H1 (cell line): ENCODE results near the gene DHCR7. TPM values are rescaled to one million over a fixed set of nuclear protein-coding genes. Genes with fewer than 3 reads are reported as not detected.

Experiments
- CTCF ChIA-PET: fragments of 300-600 bp; sonication (Branson Sonifier 250); formaldehyde crosslinking; loops from one replicate; lab custom pipeline; 2021; ENCODE audit not compliant: partially characterized antibody; lab: Charles Lee
- POLR2A ChIA-PET: fragments of 300-600 bp; sonication (Branson Sonifier 250); formaldehyde crosslinking; loops from one replicate; lab custom pipeline; 2021; ENCODE audit warnings: inconsistent platforms; ENCODE audit not compliant: partially characterized antibody; lab: Charles Lee
- DNase-seq, 2 experiments: peaks; one replicate each; pipeline versions ENCODE4 v3.0.0 to v3.0.0-alpha.2; 2010 to 2022; ENCODE audit warnings: low spot score in 2 of 2, low read depth in 1 of 2, mixed read lengths in 1 of 2
- FAIRE-seq: peaks from 2 replicates; lab custom pipeline; 2011; peaks lifted over from hg19 to GRCh38; lab: Jason Lieb, UNC
- H2AFZ ChIP-seq: 2 replicates; pipeline ENCODE4 v1.8.1; 2012; ENCODE audit warnings: low read length, inconsistent platforms
- H2AK5ac ChIP-seq: 2 replicates; pipeline ENCODE4 v1.6.1; 2013; ENCODE audit warnings: low read depth, low read length
- H2BK120ac ChIP-seq: replicated peaks from 2 replicates; pipeline ENCODE3; 2013; ENCODE audit warnings: low read depth, low read length, inconsistent platforms
- H2BK12ac ChIP-seq: 2 replicates; pipeline ENCODE4 v1.6.1; 2013; ENCODE audit warnings: low read depth, low read length
- H2BK15ac ChIP-seq: 2 replicates; pipeline ENCODE4 v1.6.1; 2013; ENCODE audit warnings: low read length
- H2BK20ac ChIP-seq: 2 replicates; pipeline ENCODE4 v1.6.1; 2013; ENCODE audit warnings: low read length
- H2BK5ac ChIP-seq: 2 replicates; pipeline ENCODE4 v1.6.1; 2013; ENCODE audit warnings: low read depth, low read length
- H3K14ac ChIP-seq: 2 replicates; pipeline ENCODE4 v1.6.1; 2013; ENCODE audit warnings: inconsistent platforms; ENCODE audit not compliant: insufficient read length
- H3K18ac ChIP-seq: 2 replicates; pipeline ENCODE4 v1.6.1; 2013; ENCODE audit warnings: low read length; ENCODE audit errors: extremely low read depth
- H3K23ac ChIP-seq: 2 replicates; pipeline ENCODE4 v1.6.1; 2013; ENCODE audit warnings: inconsistent platforms; ENCODE audit not compliant: insufficient read length
- H3K23me2 ChIP-seq: 2 replicates; pipeline ENCODE4 v1.6.1; 2013; ENCODE audit warnings: low read depth, low read length
- H3K27ac ChIP-seq: 2 replicates; pipeline ENCODE4 v1.6.1; 2011; ENCODE audit warnings: low read depth, low read length, inconsistent platforms
- H3K27me3 ChIP-seq, 4 experiments: replicated peaks in 1 of 4; 1 replicate in 1 of 4; 2 replicates in 3 of 4; pipeline versions ENCODE4 v1.6.1 to v1.8.1; 2011 to 2013; ENCODE audit warnings: low read length in 3 of 4, mild to moderate bottlenecking in 3 of 4, inconsistent platforms in 2 of 4, mixed read lengths in 2 of 4, moderate library complexity in 1 of 4; ENCODE audit not compliant: control insufficient read depth in 3 of 4, insufficient read depth in 3 of 4; ENCODE audit errors: extremely low read depth in 1 of 4
- H3K36me3 ChIP-seq, 4 experiments: 2 replicates each; pipeline versions ENCODE4 v1.6.1 to v1.8.1; 2011 to 2013; ENCODE audit warnings: mild to moderate bottlenecking in 4 of 4, low read length in 3 of 4, moderate library complexity in 2 of 4, control low read depth in 1 of 4, inconsistent platforms in 1 of 4; ENCODE audit not compliant: insufficient read depth in 4 of 4, control insufficient read depth in 2 of 4
- H3K4ac ChIP-seq: replicated peaks from 2 replicates; pipeline ENCODE3; 2013; ENCODE audit warnings: low read length, low read depth, mixed read lengths, inconsistent platforms; ENCODE audit not compliant: insufficient read length
- H3K4me1 ChIP-seq, 4 experiments: replicated peaks in 1 of 4; 1 replicate in 1 of 4; 2 replicates in 3 of 4; pipeline versions ENCODE4 v1.6.1 to v1.8.1; 2011 to 2013; ENCODE audit warnings: low read length in 3 of 4, inconsistent platforms in 2 of 4, mixed read lengths in 1 of 4; ENCODE audit not compliant: insufficient read depth in 4 of 4, control insufficient read depth in 3 of 4
- H3K4me2 ChIP-seq, 2 experiments: 2 replicates each; pipeline versions ENCODE4 v1.6.1 to v1.8.1; 2011 to 2013; ENCODE audit warnings: low read depth in 2 of 2, low read length in 2 of 2, control low read depth in 1 of 2, inconsistent platforms in 1 of 2, mild to moderate bottlenecking in 1 of 2; ENCODE audit not compliant: insufficient read depth in 1 of 2
- H3K4me3 ChIP-seq, 4 experiments: fragments of 200-600, 300-600 bp in 1 of 4; sonication (generic), shearing (Covaris generic), sonication (Bioruptor Twin) in 1 of 4; 2 replicates each; pipeline versions ENCODE4 v1.5.1 to v1.8.1; 2011 to 2016; ENCODE audit warnings: low read length in 4 of 4, low read depth in 3 of 4, control low read depth in 2 of 4, inconsistent platforms in 2 of 4, mild to moderate bottlenecking in 2 of 4, mixed read lengths in 1 of 4, moderate library complexity in 1 of 4; ENCODE audit not compliant: insufficient read depth in 2 of 4; ENCODE audit errors: extremely low read depth in 1 of 4
- H3K56ac ChIP-seq: replicated peaks from 2 replicates; pipeline ENCODE3; 2013; ENCODE audit warnings: low read depth, mild to moderate bottlenecking, mixed read lengths, low read length, inconsistent platforms; ENCODE audit not compliant: insufficient read length
- H3K79me1 ChIP-seq: 2 replicates; pipeline ENCODE4 v1.6.1; 2013; ENCODE audit warnings: low read depth, low read length, control low read depth
- H3K79me2 ChIP-seq, 2 experiments: 2 replicates each; pipeline versions ENCODE4 v1.6.1 to v1.8.1; 2012 to 2013; ENCODE audit warnings: low read length in 2 of 2, mild to moderate bottlenecking in 2 of 2, inconsistent platforms in 1 of 2; ENCODE audit not compliant: insufficient read depth in 2 of 2, control insufficient read depth in 1 of 2
- H3K9ac ChIP-seq, 4 experiments: replicated peaks in 1 of 4; 1 replicate in 1 of 4; 2 replicates in 3 of 4; pipeline versions ENCODE4 v1.6.1 to v1.8.1; 2011 to 2013; ENCODE audit warnings: low read depth in 3 of 4, low read length in 3 of 4, control low read depth in 2 of 4, mild to moderate bottlenecking in 2 of 4, moderate library complexity in 2 of 4, inconsistent platforms in 1 of 4; ENCODE audit errors: extremely low read depth in 1 of 4
- H3K9me3 ChIP-seq, 2 experiments: 2 replicates each; pipeline versions ENCODE4 v1.6.1 to v1.8.1; 2012 to 2013; ENCODE audit warnings: mild to moderate bottlenecking in 2 of 2, moderate library complexity in 2 of 2, control low read depth in 1 of 2, inconsistent platforms in 1 of 2, low read depth in 1 of 2, low read length in 1 of 2, mixed read lengths in 1 of 2; ENCODE audit not compliant: insufficient read depth in 2 of 2
- H4K20me1 ChIP-seq, 2 experiments: replicated peaks in 1 of 2; 2 replicates each; pipeline versions ENCODE3 to v1.8.1; 2011 to 2013; ENCODE audit warnings: inconsistent platforms in 2 of 2, low read length in 2 of 2, mild to moderate bottlenecking in 1 of 2; ENCODE audit not compliant: insufficient read depth in 2 of 2, control insufficient read depth in 1 of 2
- H4K5ac ChIP-seq: 2 replicates; pipeline ENCODE4 v1.6.1; 2013; ENCODE audit warnings: low read length, low read depth, mixed read lengths, inconsistent platforms; ENCODE audit not compliant: insufficient read length
- H4K8ac ChIP-seq: 2 replicates; pipeline ENCODE4 v1.8.0; 2013; ENCODE audit warnings: mild to moderate bottlenecking, moderate library complexity, low read length, inconsistent platforms; ENCODE audit not compliant: insufficient read depth; ENCODE audit errors: extremely low read depth
- H4K91ac ChIP-seq: replicated peaks from 2 replicates; pipeline ENCODE3; 2013; ENCODE audit warnings: low read length, mixed read lengths, inconsistent platforms; ENCODE audit not compliant: insufficient read length
- ATF3 ChIP-seq: IDR thresholded peaks from 2 replicates; pipeline ENCODE4 v1.6.1; 2011; ENCODE audit warnings: low read depth, mild to moderate bottlenecking, low read length; ENCODE audit not compliant: insufficient read depth
- CBX5 ChIP-seq: fragments of 300-800, 300-1000 bp; sonication (generic); IDR thresholded peaks from 2 replicates; pipeline ENCODE4 v1.7.1; 2016; ENCODE audit warnings: antibody characterized with exemption, low read length, low read depth
- RAD21 ChIP-seq, 2 experiments: IDR thresholded peaks in 1 of 2; conservative IDR thresholded peaks in 1 of 2; 2 replicates each; pipeline ENCODE4 v1.6.1; 2011; ENCODE audit warnings: low read depth in 2 of 2, low read length in 2 of 2, improper control_type of control experiment in 1 of 2, inconsistent platforms in 1 of 2, mild to moderate bottlenecking in 1 of 2, moderate library complexity in 1 of 2
- SP4 ChIP-seq: IDR thresholded peaks from 2 replicates; pipeline ENCODE4 v1.6.1; 2012; ENCODE audit warnings: low read length, inconsistent platforms
- WGBS, 2 experiments: shearing (Covaris generic) in 1 of 2; methylation state at CpG; one replicate each; pipeline versions ENCODE4 v1.1.6 to v1.1.7; 2013 to 2015; ENCODE audit warnings: low lambda C conversion rate in 2 of 2, mixed read lengths in 2 of 2, inconsistent platforms in 1 of 2, low coverage in 1 of 2, missing lambda C conversion rate in 1 of 2; ENCODE audit not compliant: insufficient replicate concordance in 2 of 2, insufficient coverage in 1 of 2, insufficient read length in 1 of 2; ENCODE audit errors: extremely low coverage in 1 of 2, missing lambda C conversion rate in 1 of 2; 5-methylcytosine and 5-hydroxymethylcytosine counted together
- polyA plus RNA-seq, 7 experiments: library from polyadenylated mRNA; depleted of rRNA in 3 of 7; stranded (reverse) in 5 of 7; unstranded in 2 of 7; fragments of >200 nt in 5 of 7; fragments of 200-250 nt in 2 of 7; gene quantifications; 1 replicate in 5 of 7; 2 replicates in 1 of 7; 4 replicates in 1 of 7; pipeline versions ENCODE4 v1.2.1 to v1.2.3, GENCODE V29; 2011 to 2013; ENCODE audit warnings: missing spikeins in 2 of 7, mixed read lengths in 2 of 7
- total RNA-seq: library from RNA; stranded (reverse); fragmentation: NEBNext Ultra II Directional; extraction: Animal tissue kit (Norgen Biotek cat#: 25700); gene quantifications from 2 replicates; pipeline ENCODE4 v1.2.1, GENCODE V29; 2021

The DHCR7 gene
- total and polyA plus RNA-seq, 2 of the 8 experiments (the other 6 are each of a cell fraction or from before 2014, with no cell fraction given), result 144 to 157 TPM

DNA sequence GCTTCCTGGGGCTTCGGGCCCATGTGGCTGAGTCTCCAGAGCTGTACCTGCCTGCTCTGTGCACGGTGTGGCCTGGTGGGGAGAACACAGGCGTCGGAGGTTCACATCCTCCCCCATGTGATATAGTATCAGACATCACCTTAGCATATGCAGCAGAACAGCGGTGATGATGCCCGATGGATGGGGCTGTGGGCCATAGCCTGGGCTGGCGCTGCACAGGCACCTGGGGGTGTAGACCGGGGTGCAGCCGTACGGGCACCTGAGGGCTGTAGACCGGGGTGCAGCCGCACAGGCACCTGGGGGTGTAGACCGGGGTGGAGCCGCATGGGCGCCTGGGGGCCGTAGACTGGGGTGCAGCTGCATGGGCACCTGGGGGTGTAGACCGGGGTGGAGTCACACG is 34.0 kb upstream of the DHCR7 start:
- H3K4me2 ChIP-seq, result no peak overlapping the region
- no peak overlapping the region for H2AFZ ChIP-seq
- FAIRE-seq (no peak), DNase-seq (no peak)
- no peak overlapping the region for H4K8ac ChIP-seq
- no peak overlapping the region for H3K4ac ChIP-seq
- CTCF ChIA-PET, result no interaction called here
- H3K23me2 ChIP-seq, result peaks cover 4% of the 10 kb centered on the region; the same call in 1 of the 2 replicates
- H3K79me2 ChIP-seq, result no peaks in the 10 kb centered on the region
- no peaks in the 10 kb centered on the region for H3K27me3 ChIP-seq
- H3K4me3 ChIP-seq, result no peak overlapping the region
- H2BK15ac ChIP-seq, result no peak overlapping the region
- H3K9me3 ChIP-seq, result no peaks in the 10 kb centered on the region
- H2BK120ac ChIP-seq, result no peak overlapping the region
- H3K23ac ChIP-seq, result no peak overlapping the region
- whole genome bisulfite sequencing, 2 experiments, result 97% methylated on average over 6 of the region's 18 CpGs; no CpG with 5 or more reads in 1 of the 2 experiments
- H2AK5ac ChIP-seq, result no peak overlapping the region
- POLR2A ChIA-PET, result no interaction called here
- H4K91ac ChIP-seq, result no peak overlapping the region
- peaks cover 0 to 7% (median 4%) of the 10 kb centered on the region in 4 experiments; a peak in 6 of 7 replicates for H3K4me1 ChIP-seq
- H3K9ac ChIP-seq, result no peak overlapping the region
- no peak overlapping the region for H3K18ac ChIP-seq
- no peak overlapping the region for H2BK20ac ChIP-seq
- H3K56ac ChIP-seq, result no peak overlapping the region
- H2BK5ac ChIP-seq, result no peak overlapping the region
- peaks cover 8 to 25% (median 23%) of the 10 kb centered on the region in 4 experiments; a peak in 7 of 8 replicates for H3K36me3 ChIP-seq
- no peak overlapping the region for H4K5ac ChIP-seq
- H2BK12ac ChIP-seq, result no peak overlapping the region
- no peaks in the 10 kb centered on the region for H3K79me1 ChIP-seq
- no peak overlapping the region for H3K27ac ChIP-seq
- peaks cover 7 to 16% of the 10 kb centered on the region in 2 experiments for H4K20me1 ChIP-seq
- TF ChIP-seq CBX5, result no peak
- no peak for TF ChIP-seq RAD21 (IDR thresholded peaks at IDR 0.05 in 1 of 2, conservative IDR thresholded peaks at IDR 0.05 in 1 of 2; ENCODE audit: low read depth in 2 of 2, low read length in 2 of 2)
- no peak for TF ChIP-seq SP4
- TF ChIP-seq ATF3, result no peak
- no peak overlapping the region for H3K14ac ChIP-seq
